Stimulated activated CD4-positive, alpha-beta T cell treated with anti-CD3 and anti-CD28 coated beads, Interleukin-2, amount 100 ng/mL, for 24 hours (primary cell): Measurements from ENCODE around the gene DNAJC30.
"Not testable (repeated sequence)": the region's sequence is repeated elsewhere in the genome, so short reads cannot be mapped to it uniquely, and the experiment has no call there.

Source experiments
- DNase-seq, 2 donors: peaks; one replicate each; pipeline ENCODE4 v3.0.0-alpha.2; 2020

DNAJC30 gene

GRCh38 chr7:73683056-73683787, at the start of gene DNAJC30, which contains the start of gene BUD23:
TSS of gene DNAJC30 (minus strand) at chr7:73683453. CDS start at chr7:73683423, 30 bp downstream.
TSS of gene BUD23 (plus strand) at chr7:73683597. CDS start at chr7:73683626, 29 bp downstream.
- DNase-seq: peak; percentile 98

- no peak for DNase-seq
Measured at GRCh38 chr7:73732397-73732796, 49.1 kb upstream of the DNAJC30 start.

- DNase-seq: no peak
Measured at GRCh38 chr7:73730485-73730884, 47.2 kb upstream of the DNAJC30 start.

GRCh38 chr7:73728551-73728950, 45.3 kb upstream of the DNAJC30 start:
- DNase-seq: no peak

DNA sequence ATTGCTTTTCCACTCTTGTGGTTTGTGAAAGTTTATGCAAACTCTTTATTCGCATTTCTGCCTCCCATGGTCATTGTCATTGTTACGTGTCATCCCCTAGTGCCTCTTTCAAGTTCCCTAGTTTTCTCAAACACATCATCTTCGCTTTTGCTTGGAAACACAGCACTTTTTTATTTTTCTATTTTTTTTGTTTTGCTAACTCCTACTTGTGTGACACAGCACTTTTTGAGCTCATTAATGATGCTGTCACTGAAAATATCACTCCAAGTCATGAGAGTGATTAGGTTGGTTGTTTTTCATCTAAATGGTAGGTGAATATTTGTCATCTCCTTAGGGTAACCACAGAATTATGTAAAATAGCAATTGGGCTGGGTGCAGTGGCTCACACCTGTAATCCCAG, 44.7 kb upstream of the DNAJC30 start:
- no peak for DNase-seq

- no peak for DNase-seq
Measured at GRCh38 chr7:73726083-73726466, 42.8 kb upstream of the DNAJC30 start.

- DNase-seq: no peak
Measured at GRCh38 chr7:73723813-73724212, 40.6 kb upstream of the DNAJC30 start.

DNA sequence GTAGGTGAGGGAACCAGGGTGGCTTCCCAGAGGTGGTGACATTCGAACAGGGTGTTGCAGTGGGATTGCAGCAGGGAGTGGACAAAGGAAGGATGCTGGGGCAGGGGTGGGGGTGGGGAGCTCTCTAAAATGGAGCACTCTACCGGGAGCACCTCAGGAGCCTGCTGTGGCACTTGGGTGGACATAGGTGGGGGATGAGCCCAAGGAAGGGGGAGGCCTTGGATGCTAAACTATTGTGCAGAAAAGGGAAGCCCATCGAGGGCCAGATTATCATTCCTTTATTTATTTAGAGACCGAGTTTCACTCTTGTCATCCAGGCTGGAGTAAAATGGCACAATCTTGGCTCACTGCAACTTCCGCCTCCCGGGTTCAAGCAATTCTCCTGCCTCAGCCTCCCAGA, 39.5 kb upstream of the DNAJC30 start:
- no peak for DNase-seq

DNA sequence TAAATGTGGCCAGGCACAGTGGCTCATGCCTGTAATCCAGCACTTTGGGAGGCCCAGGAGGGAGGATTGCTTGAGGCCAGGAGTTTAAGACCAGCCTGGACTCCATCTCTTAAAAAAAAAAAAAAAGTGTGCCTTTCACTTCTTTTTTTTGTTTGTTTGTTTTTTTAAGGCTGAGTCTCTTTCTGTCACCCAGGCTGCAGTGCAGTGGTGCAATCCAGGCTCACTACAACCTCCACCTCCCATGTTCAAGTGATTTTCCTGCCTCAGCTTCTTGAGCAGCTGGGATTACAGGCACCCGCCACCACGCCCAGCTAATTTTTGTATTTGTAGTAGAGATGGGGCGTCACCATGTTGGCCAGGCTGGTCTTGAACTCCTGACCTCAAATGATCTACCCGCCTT, 38.9 kb upstream of the DNAJC30 start:
- DNase-seq: not testable (repeated sequence)

GRCh38 chr7:73721377-73721817, 38.1 kb upstream of the DNAJC30 start:
- no peak for DNase-seq

DNA sequence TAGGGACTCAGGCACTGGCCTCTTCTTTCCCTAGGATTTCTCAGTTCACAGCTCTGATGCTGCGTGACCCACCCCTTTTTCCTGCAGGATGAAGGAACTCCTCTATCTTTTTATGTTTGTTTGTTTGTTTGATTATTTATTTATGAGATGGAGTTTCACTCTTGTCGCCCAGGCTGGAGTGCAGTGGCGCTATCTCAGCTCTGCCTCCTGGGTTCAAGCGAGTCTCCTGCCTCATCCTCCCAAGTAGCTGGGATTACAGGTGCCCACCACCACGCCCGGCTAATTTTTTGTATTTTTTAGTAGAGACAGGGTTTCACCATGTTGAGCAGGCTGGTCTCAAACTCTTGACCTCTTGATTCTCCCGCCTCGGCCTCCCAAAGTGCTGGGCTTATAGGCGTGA, 37.2 kb upstream of the DNAJC30 start:
- DNase-seq: not testable (repeated sequence)

DNA sequence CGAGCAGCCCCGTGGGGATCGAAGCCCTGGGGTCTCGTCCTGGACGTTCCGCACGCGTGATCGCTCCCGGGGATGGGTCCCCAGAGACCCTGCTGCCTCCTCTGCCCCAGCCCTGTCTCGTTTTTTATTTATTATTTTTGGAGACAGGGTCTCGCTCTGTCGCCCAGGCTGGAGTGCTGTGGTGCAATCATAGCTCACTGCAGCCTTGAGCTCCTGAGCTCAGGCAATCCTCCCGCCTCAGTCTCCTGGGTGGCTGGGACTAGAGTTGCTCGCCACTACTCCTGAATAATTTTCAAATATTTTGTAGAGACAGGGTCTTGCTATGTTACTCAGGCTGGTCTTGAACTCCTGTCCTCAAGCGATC, 36.5 kb upstream of the DNAJC30 start:
- DNase-seq: no peak

- DNase-seq: peak; percentile 71 to 78
Measured at GRCh38 chr7:73718905-73719805, 35.9 kb upstream of the DNAJC30 start, which contains the start of gene STX1A. TSS of gene STX1A (minus strand) at chr7:73719669. CDS start at chr7:73719631, 38 bp downstream.

DNA sequence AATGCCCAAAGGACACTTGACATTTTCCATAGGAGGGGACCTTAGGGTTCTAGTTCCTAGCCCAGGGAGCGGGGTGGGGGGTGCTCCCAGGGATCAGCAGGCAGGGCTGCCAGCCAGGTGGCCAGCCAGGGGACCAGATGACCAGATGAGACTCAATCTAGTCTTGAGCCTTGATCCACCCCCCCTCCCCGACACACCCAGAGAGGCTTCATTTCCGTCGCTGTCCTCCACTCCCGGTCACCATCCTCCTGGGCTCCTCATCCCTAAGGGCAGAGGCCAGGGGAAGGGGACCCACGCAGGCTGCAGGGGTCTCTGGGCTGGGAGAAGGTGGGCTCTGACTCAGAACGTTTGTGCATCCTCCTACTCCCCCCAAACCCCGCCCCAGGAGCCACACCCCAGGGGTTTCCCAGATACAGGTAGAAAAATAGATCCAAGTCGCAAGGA, 35.2 kb upstream of the DNAJC30 start:
- DNase-seq: peak; percentile 33 to 42

DNA sequence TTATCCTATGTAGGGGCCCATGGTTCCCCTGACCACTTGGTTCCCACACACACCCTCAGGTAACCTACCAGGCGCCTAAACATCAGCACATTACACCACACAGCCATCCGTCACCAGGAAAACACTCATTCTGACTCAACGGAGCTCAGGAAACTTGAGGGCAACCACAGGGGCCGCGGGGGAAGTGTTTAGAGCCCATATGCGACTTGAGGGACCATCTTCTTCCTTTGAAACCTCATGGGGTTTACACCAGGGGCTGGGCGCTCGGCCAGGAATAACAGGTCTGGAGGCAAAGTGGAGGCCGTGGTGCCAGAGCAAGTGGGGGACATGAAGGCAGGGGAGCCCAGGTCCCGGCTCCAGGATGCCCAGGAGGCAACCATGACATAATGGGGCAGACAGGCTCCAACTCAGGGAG, 34.7 kb upstream of the DNAJC30 start:
- peak; percentile 81 for DNase-seq

GRCh38 chr7:73717025-73717807, 34.0 kb upstream of the DNAJC30 start:
- no peak for DNase-seq

DNA sequence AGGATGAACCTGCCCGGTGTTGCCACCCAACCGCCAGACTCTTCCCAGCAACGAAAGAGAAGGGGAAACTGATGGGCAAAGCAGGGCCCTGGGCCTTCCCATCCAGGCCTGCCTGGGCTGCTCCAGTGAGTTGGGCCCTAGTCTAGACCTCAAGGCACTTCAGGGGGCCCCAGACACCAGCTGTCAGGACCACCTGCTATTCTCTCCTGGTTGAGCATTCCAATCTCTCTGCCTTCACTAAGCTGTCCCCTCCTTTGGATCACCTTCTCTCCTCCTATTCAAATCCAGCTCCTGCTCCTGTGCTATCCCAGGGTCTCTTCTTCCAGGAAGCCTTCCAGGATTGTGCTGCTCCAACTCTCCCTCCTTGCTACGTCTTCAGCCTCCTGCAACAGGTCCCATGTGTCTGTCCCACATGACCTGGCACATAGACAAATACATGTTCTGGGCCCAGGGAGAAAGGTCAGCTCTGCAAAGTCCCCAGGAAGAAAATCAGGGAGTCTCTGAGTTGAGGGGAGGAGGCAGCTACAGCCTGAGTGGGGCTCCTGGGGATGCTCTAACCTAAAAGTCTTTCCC, 33.2 kb upstream of the DNAJC30 start:
- DNase-seq: no peak

DNA sequence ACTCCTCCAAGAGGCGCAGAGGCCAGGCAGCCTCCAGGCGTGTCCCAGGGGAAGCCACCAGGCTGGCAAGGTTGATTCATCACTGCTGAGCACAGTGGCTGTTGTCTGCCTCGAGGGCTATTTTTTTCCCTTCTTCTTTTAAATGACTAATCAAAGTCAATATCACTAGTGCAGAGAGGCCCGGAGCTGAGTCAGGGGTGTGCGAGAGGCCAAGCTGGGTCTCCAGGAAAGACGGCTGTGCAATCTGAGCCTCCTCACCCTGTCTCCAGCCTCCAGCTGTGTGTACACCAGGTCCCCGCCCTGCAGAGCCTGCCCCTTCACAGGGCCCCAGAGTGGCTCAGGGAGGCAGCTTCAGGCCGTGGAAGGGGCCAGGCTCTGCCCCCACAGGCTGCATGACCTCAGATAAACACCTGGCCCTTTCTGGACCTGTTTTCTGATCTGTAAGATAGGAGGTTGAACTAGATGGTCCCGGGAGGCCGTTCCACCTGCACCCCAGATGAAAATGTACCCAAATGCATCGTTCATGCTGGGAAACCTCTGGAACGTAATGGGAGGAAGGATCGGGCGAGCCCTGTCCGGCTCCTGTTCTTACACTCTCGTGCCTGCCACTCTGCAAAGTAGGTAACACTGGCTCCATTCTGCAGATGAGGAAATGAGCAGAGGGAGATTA, 32.5 kb upstream of the DNAJC30 start:
- peak; percentile 67 to 78 for DNase-seq

GRCh38 chr7:73713319-73713718, 30.1 kb upstream of the DNAJC30 start:
- DNase-seq: not testable (repeated sequence)

DNA sequence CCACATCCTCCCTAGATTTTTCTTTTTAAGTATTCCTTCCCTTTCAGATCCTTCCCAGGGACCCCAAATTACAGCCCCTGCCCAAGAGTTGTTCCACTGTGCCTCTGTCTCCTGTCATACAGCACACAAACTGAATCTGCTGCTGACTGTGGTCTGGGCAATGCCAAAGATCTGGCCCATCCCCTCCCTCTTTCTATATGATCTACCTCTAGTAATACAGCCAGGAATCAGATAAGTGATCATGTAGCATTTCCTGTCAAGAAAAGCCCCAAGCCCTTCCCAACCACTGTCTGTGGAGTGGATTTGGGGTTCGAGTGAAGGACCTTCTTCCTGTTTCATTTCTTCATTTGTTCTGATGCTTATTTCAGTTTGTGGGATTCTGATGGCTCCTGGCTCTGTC, 29.5 kb upstream of the DNAJC30 start:
- DNase-seq: no peak

DNA sequence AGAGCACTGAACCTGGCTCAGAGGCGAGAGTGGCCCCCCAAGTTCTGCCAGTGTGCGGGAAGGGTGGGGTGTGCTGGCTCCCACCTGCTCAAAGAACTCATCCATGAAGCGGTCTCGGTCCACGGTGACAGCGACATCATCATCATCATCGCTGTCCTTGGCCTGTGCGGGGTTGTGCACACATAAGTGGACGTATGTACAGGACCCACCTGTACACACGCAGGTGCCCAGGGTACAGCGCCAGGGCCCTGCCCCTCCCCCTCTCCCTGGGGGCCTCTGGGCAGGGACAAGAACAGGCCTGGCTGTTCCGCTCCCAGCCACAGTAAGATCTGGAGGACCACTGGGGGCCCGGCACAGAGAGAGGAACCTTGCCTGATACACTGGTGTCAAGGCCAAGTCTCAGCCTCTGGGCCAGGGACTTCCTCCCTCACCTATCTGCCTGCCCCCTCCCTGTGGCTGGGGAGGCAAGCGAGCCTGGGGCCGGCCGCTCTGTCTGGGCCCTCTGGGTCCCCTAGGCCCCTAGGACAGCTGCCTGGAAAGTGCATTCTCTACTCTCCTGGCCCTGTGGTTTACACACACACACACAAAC, 25.8 kb upstream of the DNAJC30 start:
- DNase-seq: no peak
